ENCODE results near the gene AIFM2.

GRCh38 chr10:70094250-70094649 lies 38.4 kb downstream of the AIFM2 start:
- TF ChIP-seq POLR2A (IDR thresholded peaks at IDR 0.05) (no peak), EP300 (IDR thresholded peaks at IDR 0.05) (no peak), CTCF (IDR thresholded peaks at IDR 0.05) (no peak)
